ENCODE measurements around the gene PRSS37. TPM values are rescaled to one million over a fixed set of nuclear protein-coding genes. Genes with fewer than 3 reads are reported as not detected.

Gene PRSS37, protein sequence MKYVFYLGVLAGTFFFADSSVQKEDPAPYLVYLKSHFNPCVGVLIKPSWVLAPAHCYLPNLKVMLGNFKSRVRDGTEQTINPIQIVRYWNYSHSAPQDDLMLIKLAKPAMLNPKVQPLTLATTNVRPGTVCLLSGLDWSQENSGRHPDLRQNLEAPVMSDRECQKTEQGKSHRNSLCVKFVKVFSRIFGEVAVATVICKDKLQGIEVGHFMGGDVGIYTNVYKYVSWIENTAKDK
- total RNA-seq (2021; ENCODE audit: unreplicated experiment), result not detected
- polyA plus RNA-seq (2012), result 0.05 and 0.14 TPM in 2 replicates
- Bru-seq, nascent RNA, result not detected
- not detected for BruChase-seq, experiment 1, labeled RNA remaining after a 6-hour chase
- BruChase-seq, experiment 2, labeled RNA remaining after a 2-hour chase, result not detected
- long read RNA-seq, result 0 reads

GRCh38 chr7:141841385-141841784 lies at the start of gene PRSS37:
Gene PRSS37, minus strand, starts transcription at chr7:141841485. Its CDS starts 436 bp downstream, at chr7:141841049.
- no peak within 1 kb of the TSS for H3K27ac ChIP-seq (ENCODE audit: low read depth, low read length)
- no peak within 1 kb of the TSS for H3K9ac ChIP-seq (ENCODE audit: low read length)
- H3K79me2 ChIP-seq (ENCODE audit: insufficient read depth, low read length), result no peaks in the 10 kb centered on the region
- H3K4me1 ChIP-seq (ENCODE audit: control insufficient read depth in 1 of 2, insufficient read depth in 2 of 2, low read length in 2 of 2), result no peaks in the 10 kb centered on the region; a peak in 1 of 4 replicates
- RAD21 ChIA-PET (ENCODE audit: low non-redundant PET in 1 of 2, low total read pairs in 2 of 2, uncharacterized antibody in 2 of 2, unreplicated experiment in 2 of 2), result no interaction called here
- H3K36me3 ChIP-seq (ENCODE audit: control insufficient read depth in 1 of 2, insufficient read depth in 2 of 2, low read length in 2 of 2), result no peaks in the 10 kb centered on the region
- H3K4me3 ChIP-seq (replicated peaks in 1 of 2; ENCODE audit: low read depth in 1 of 2, low read length in 2 of 2), result no peak within 1 kb of the TSS
- no peak for DNase-seq (ENCODE audit: low read depth, low spot score)
- ATAC-seq, result no peak
- intact Hi-C loops (cut with micrococcal nuclease), result no loop called here
- no peaks in the 10 kb centered on the region for H3K27me3 ChIP-seq (ENCODE audit: insufficient read depth, low read length)
- no TSS peak for BruUV-seq (replicated peaks)
- no peaks in the 10 kb centered on the region for H3K9me2 ChIP-seq (ENCODE audit: insufficient read depth)
- POLR2A ChIA-PET, result no interaction called here
- no peaks in the 10 kb centered on the region for H4K20me1 ChIP-seq (ENCODE audit: insufficient read depth)
- CTCF ChIA-PET, result no interaction called here
- H3K4me2 ChIP-seq (ENCODE audit: low read length), result no peak within 1 kb of the TSS
- no peak within 1 kb of the TSS for H2AFZ ChIP-seq (ENCODE audit: low read depth, low read length, poor library complexity, severe bottlenecking)
- TF ChIP-seq MAX (IDR thresholded peaks at IDR 0.05), result no peak
- TF ChIP-seq YY1 (IDR thresholded peaks at IDR 0.05; ENCODE audit: extremely low read depth, insufficient replicate concordance, low read depth, low read length), result no peak
- no peaks in the 10 kb centered on the region for H3K9me3 ChIP-seq (ENCODE audit: control insufficient read depth in 1 of 2, insufficient read depth in 1 of 2, low read depth in 1 of 2, low read length in 2 of 2)

- Histone ChIP-seq H3K27me3 (ENCODE audit: insufficient read depth, low read length) (no peaks in the 10 kb centered on the region), H3K79me2 (ENCODE audit: insufficient read depth, low read length) (no peaks in the 10 kb centered on the region), H3K4me2 (ENCODE audit: low read length) (no peak overlapping the region), H3K9ac (ENCODE audit: low read length) (no peak overlapping the region), H3K36me3 (ENCODE audit: control insufficient read depth in 1 of 2, insufficient read depth in 2 of 2, low read length in 2 of 2) (no peaks in the 10 kb centered on the region), H3K4me3 (replicated peaks in 1 of 2; ENCODE audit: low read depth in 1 of 2, low read length in 2 of 2) (no peak overlapping the region), H3K9me2 (ENCODE audit: insufficient read depth) (no peaks in the 10 kb centered on the region), H3K9me3 (ENCODE audit: control insufficient read depth in 1 of 2, insufficient read depth in 1 of 2, low read depth in 1 of 2, low read length in 2 of 2) (no peaks in the 10 kb centered on the region), H3K27ac (ENCODE audit: low read depth, low read length) (no peak overlapping the region), H3K4me1 (ENCODE audit: control insufficient read depth in 1 of 2, insufficient read depth in 2 of 2, low read length in 2 of 2) (no peaks in the 10 kb centered on the region), H4K20me1 (ENCODE audit: insufficient read depth) (no peaks in the 10 kb centered on the region), H2AFZ (ENCODE audit: low read depth, low read length, poor library complexity, severe bottlenecking) (no peak overlapping the region)
- ChIA-PET POLR2A (no interaction called here), RAD21 (ENCODE audit: low non-redundant PET in 1 of 2, low total read pairs in 2 of 2, uncharacterized antibody in 2 of 2, unreplicated experiment in 2 of 2) (no interaction called here), CTCF (no interaction called here)
- TF ChIP-seq FOSL1 (IDR thresholded peaks at IDR 0.05; ENCODE audit: low read depth) (no peak), JUND (IDR thresholded peaks at IDR 0.05) (no peak), SIN3A (IDR thresholded peaks at IDR 0.05; ENCODE audit: low read depth) (no peak), EZH2phosphoT487 (IDR thresholded peaks at IDR 0.05; ENCODE audit: borderline replicate concordance) (no peak), ZNF274 (IDR thresholded peaks at IDR 0.05; ENCODE audit: low read depth, low read length) (no peak), TCF7L2 (IDR thresholded peaks at IDR 0.05; ENCODE audit: borderline replicate concordance, extremely low read depth, insufficient read depth, insufficient read length) (no peak), ELF1 (IDR thresholded peaks at IDR 0.05; ENCODE audit: borderline replicate concordance, low read depth) (no peak), RAD21 (IDR thresholded peaks at IDR 0.05; ENCODE audit: low read depth) (no peak), CTCF (IDR thresholded peaks at IDR 0.05 in 2 of 3, conservative IDR thresholded peaks at IDR 0.05 in 1 of 3; ENCODE audit: borderline replicate concordance in 1 of 3, insufficient read depth in 1 of 3, low read depth in 2 of 3, low read length in 2 of 3) (no peak), YY1 (IDR thresholded peaks at IDR 0.05; ENCODE audit: extremely low read depth, insufficient replicate concordance, low read depth, low read length) (no peak), ZBTB33 (IDR thresholded peaks at IDR 0.05; ENCODE audit: extremely low read depth, insufficient replicate concordance, low read length) (no peak), MAX (IDR thresholded peaks at IDR 0.05) (no peak)
- no peak for DNase-seq (ENCODE audit: low read depth, low spot score)
- BruUV-seq (replicated peaks), result no TSS peak
- intact Hi-C loops (cut with micrococcal nuclease), result no loop called here
- no peak for ATAC-seq
Measured at GRCh38 chr7:141889321-141889720, 48.0 kb upstream of the PRSS37 start.

All from HCT116 (cell line).